NCI-H1417 treated with DMSO at 0.1 percent for 48 hours (cell line): Measurements from ENCODE around the gene KRT16.
"Not testable (repeated sequence)": the region's sequence is repeated elsewhere in the genome, so short reads cannot be mapped to it uniquely, and the experiment has no call there.

Source experiments
- DNase-seq: peaks from one replicate; lab custom pipeline; 2025; lab: John Stamatoyannopoulos, UW

The KRT16 gene

DNA sequence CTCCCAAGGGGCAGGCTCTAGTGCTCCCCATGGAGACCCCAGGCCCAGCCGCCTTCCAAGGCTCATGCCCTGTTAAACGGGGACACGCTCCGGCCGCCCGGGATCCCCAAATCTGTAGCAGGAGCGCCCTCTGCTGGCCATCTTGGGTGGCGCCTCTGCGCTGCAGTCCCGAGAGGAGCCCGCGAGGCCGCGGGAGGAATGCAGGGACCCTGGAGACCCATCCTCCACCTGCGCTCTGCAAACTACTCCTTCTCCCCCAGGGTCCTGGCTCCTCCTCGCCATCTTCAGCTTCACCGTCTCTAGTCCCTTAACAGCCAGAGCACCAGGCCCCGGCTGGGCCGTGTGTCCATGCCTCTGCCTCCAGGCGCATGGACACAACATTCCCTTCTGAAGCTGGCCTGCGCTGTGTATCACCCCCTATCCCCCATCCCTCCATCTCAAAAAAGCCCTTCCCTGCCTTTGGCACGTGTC lies 35.4 kb upstream of the KRT16 start:
- no peak for DNase-seq

- DNase-seq = no peak
Measured at GRCh38 chr17:41647038-41647813, 34.7 kb upstream of the KRT16 start.

GRCh38 chr17:41642252-41643156 lies 29.9 kb upstream of the KRT16 start:
- DNase-seq = no peak

DNA sequence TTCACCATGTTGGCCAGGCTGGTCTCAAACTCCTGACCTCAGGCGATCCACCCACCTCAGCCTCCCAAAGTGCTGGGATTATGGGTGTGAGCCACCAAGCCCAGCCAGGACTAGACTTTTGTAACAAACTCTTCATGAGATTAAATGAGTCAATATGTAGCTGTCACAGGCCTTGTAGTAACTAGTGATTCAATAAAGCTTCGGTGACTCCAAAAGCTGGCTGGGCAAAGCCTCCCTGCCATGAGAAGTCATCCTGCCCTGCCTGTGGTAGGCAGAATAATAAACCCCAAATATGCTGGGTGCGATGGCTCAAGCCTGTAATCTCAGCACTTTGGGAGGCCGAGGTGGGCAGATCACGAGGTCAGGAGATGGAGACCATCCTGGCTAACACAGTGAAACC lies 28.0 kb upstream of the KRT16 start:
- not testable (repeated sequence) for DNase-seq

GRCh38 chr17:41639492-41640473 lies 27.2 kb upstream of the KRT16 start:
- no peak for DNase-seq

DNA sequence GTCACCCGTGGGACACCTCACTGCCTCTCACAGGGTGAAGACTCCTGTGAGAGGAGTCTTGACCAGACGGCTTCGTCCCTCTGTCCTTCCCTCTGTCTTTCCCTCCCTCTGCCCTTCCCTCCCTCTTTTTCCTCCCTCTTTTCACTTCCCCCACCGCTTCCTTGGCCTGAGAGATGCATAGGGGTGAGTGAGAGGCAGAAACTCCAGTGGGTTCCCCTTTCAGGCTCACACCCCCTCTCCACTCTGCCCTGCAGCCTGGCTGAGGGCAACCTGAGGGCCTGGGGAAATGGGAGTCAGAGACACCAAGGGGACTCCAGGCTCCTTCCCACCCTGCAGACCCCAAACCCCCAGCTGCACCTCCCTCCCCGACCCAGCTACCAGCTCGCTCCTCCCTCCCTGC lies 26.4 kb upstream of the KRT16 start:
- no peak for DNase-seq

DNA sequence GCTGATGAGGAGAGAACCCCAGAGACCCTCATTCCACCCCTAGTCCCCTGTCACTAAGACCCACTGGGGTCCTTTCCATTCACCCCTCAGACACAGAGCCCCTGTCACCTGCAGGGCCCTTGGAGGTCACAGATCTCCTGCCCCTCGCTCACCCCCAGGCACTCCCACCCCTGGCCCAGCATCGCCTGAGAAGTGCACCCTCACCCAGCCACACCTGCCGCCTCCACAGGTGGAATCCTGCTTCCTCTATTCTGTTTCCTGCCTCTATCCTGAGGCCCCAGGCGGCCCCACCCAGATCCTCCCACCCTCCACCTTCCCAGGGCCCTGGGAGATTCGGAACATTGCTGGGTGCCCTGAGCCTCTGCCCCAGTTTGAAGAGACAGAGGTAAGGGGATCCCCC lies 25.6 kb upstream of the KRT16 start:
- no peak for DNase-seq

- no peak for DNase-seq
Measured at GRCh38 chr17:41636652-41637051, 24.1 kb upstream of the KRT16 start.

GRCh38 chr17:41635121-41636097 lies 22.8 kb upstream of the KRT16 start:
- no peak for DNase-seq

DNA sequence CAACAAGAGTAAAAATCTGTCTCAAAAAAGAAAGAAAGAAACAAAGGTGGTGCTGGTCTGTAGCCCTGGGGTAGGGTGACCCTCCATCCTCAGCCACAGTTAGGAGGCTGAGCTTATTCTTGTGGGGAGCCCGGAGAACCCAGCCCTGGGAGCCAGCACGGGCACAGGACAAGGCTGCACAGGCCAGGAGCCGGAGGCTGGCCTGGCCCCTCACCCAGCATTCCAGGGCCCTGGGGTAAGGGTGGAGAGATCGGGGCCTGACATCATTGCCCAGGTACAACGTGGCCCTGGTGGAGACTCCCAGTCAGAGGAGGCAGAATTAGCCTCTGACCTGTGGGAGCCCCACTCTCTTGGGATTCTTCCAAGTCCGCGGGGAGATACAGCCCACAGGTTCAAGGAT lies 22.1 kb upstream of the KRT16 start:
- DNase-seq = no peak

DNA sequence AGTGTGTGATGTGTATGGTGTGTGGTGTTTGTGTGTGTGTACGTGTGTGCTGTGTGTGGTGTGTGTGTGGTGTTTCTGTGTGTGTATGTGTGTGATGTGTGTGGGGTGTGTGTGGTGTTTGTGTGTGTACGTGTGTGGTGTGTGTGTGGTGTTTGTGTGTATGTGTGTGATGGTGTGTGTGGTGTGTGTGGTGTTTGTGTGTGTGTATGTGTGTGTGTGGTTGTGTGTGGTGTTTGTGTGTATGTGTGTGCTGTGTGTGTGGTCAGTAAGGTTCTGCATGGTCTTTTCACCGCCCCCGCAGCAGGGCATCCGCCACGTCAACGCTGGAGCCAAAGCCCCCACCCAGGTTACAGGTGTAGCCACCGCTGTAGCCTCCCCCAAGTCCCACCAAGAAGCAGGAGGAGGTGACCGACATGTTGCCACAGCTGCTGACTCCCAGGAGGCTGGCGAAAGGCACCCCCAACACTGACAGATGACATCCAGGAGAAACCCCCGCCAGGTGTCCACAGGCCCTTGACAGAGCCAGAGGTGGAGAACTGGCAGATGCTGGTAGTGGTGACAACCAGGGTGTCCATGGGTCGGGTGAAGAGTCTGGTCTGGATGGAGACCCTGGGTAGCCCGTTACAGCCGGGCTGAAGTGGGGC lies 21.1 kb upstream of the KRT16 start:
- DNase-seq = no peak

DNA sequence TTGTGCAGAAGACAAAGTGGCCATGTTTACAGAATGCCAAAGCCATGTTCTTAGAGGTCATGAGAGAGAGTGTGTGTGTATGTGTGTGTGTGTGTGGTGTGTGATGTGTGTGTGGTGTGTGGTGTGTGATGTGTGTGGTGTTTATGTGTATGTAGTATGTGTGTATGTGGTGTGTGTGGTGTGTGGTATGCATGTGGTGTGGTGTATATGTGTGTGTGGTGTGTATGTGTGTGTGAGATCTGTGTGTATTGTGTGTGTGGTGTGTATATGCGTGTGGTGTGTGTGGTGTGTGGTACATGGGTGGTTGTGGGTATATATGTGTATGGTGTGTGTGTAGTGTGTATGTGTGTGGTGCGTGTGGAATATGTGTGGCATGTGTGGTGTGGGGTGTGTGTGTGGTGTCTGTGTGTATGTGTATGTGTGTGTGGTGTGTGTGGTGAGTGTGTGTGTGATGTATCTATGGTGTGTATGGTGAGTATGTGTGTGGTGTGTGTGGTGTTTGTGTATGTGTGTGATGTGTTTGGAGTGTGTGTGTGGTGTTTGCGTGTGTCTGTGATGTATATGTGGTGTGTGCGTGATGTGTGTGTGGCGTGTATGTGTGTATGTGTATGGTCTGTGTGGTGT lies 20.0 kb upstream of the KRT16 start:
- no peak for DNase-seq

- no peak for DNase-seq
Measured at GRCh38 chr17:41631898-41632285, 19.3 kb upstream of the KRT16 start.

GRCh38 chr17:41631025-41631897 lies 18.7 kb upstream of the KRT16 start:
- no peak for DNase-seq

GRCh38 chr17:41629826-41630670 lies 17.5 kb upstream of the KRT16 start:
- no peak for DNase-seq

DNA sequence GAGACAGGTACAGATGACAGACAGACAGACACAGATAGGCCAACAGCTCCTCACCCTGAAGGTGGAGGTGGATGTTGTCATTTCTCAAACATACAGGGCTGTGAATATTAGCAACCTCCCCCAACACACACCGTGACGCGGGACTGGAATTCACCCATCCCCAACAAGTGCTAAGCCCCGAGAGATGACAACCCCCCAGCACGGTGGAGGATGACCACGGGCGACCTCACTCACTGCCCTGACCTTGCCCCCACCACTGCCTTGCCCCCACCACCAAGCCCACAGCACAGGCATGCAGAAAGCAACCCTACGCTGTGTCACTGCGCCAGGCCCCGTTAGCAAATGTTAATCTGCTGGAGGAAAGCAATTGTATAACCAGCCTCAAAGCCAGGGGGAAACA lies 16.7 kb upstream of the KRT16 start:
- DNase-seq = no peak

- not testable (repeated sequence) for DNase-seq
Measured at GRCh38 chr17:41628621-41629255, 16.2 kb upstream of the KRT16 start.
